Thyroid gland (tissue), 4 donors: ENCODE measurements around the gene ASPRV1. TPM values are rescaled to one million over a fixed set of nuclear protein-coding genes. Genes with fewer than 3 reads are reported as not detected.

Source experiments
- DNase-seq, 2 donors: peaks; one replicate each; pipeline ENCODE4 v3.0.0-alpha.2; 2019
- H3K27ac ChIP-seq, 3 donors: fragments of 200-600 bp; sonication (generic); 1 replicate in 2 of 3; 2 replicates in 1 of 3; pipeline ENCODE4 v1.5.1; 2016 to 2019; ENCODE audit warnings: mild to moderate bottlenecking in 1 of 3, moderate library complexity in 1 of 3
- H3K27me3 ChIP-seq: fragments of 200-600 bp; sonication (generic); one replicate; pipeline ENCODE4 v1.5.1; 2019
- H3K36me3 ChIP-seq, 2 donors: fragments of 200-600 bp; sonication (generic); one replicate each; pipeline ENCODE4 v1.5.1; 2016 to 2019
- H3K4me1 ChIP-seq, 2 donors: fragments of 200-600 bp; sonication (generic); one replicate each; pipeline ENCODE4 v1.5.1; 2017 to 2019
- H3K4me3 ChIP-seq, 3 donors: fragments of 200-600 bp; sonication (generic); replicated peaks in 1 of 3; 1 replicate in 2 of 3; 2 replicates in 1 of 3; pipeline ENCODE4 v1.5.1; 2016; ENCODE audit warnings: mild to moderate bottlenecking in 1 of 3
- H3K9me3 ChIP-seq: fragments of 200-600 bp; sonication (generic); one replicate; pipeline ENCODE4 v1.5.1; 2017
- POLR2A ChIP-seq, 2 donors: fragments of 450-650 bp; IDR thresholded peaks; one replicate each; pipeline ENCODE4 v1.6.1; 2017; ENCODE audit warnings: antibody characterized with exemption in 2 of 2, mild to moderate bottlenecking in 2 of 2, moderate library complexity in 1 of 2
- WGBS, 2 donors: methylation state at CpG; one replicate each; pipeline ENCODE4 v1.1.5; 2017; 5-methylcytosine and 5-hydroxymethylcytosine counted together
- intact Hi-C: fragments of 100-400 bp; cut with DNase I; formaldehyde crosslinking; loops from one replicate; pipeline ENCODE4 v1.15.1; 2023
- total RNA-seq, 4 donors: library from RNA; depleted of rRNA; stranded (reverse); fragments of >200 nt; gene quantifications; one replicate each; pipeline ENCODE4 v1.2.3, GENCODE V29; 2016
- TF ChIP-seq, protein P1 (sequence below), 6 experiments: fragments of 200-600 bp in 3 of 6; fragments of 450-650 bp in 3 of 6; sonication (generic) in 3 of 6; IDR thresholded peaks; one replicate each; pipeline ENCODE4 v1.5.1; 2016 to 2019; ENCODE audit warnings: antibody characterized with exemption in 6 of 6, mild to moderate bottlenecking in 2 of 6, inconsistent platforms in 1 of 6, moderate library complexity in 1 of 6

The ASPRV1 gene
- total RNA-seq, 4 donors from 2014 or later: 0.89 to 2.0 (median 1.5) TPM

DNA sequence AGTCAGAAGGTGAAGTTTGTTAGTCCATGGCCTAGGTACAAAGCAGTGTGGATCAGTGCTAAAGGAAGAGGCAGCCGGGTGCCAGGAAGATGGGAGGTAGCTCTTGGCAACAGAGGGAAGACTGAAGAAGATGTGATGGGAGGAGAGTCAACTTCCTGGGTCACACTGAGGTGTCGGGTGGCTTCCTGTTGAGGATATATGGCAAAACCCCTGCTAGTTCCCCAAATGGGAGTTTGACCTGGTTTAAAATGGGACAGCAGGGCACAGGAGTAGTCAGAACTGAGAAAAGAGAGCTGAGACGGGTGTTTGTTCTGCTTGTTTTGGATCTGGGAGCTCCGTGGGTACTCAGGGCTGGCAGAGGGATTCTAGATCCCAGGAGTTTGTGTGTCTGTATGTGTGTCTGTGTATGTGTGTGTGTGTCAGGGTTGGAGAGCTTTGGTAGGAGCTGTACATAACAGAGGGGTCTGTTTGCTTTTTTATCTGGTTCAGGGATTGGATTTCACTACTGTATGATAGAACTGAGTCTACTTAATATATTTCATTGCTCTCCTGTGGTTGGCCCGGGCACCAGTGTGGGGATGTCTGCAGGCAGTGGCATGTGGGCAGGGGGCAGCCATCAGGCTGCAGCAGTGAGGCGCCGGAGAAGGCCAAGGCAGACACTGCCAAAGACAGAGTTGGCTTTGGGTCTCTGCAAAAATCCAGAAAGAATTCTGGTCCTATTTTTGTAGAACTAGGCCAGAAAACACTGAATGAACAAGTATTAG is 29.4 kb downstream of the ASPRV1 start:
- Histone ChIP-seq H3K36me3 (peaks cover 13 to 15% of the 10 kb centered on the region in 2 donors), H3K4me1 (peaks cover 4 to 9% of the 10 kb centered on the region in 2 donors), H3K27ac (no peak overlapping the region), H3K9me3 (no peaks in the 10 kb centered on the region), H3K4me3 (no peak overlapping the region), H3K27me3 (no peaks in the 10 kb centered on the region)
- intact Hi-C loops: loop anchor here (10.0 kb wide), 1 partner anchor 133 kb away; no protein-coding TSS in a partner anchor
- WGBS, 2 donors: 90 to 91% methylated on average over 7 of the region's 7 CpGs
- TF ChIP-seq, protein P1, sequence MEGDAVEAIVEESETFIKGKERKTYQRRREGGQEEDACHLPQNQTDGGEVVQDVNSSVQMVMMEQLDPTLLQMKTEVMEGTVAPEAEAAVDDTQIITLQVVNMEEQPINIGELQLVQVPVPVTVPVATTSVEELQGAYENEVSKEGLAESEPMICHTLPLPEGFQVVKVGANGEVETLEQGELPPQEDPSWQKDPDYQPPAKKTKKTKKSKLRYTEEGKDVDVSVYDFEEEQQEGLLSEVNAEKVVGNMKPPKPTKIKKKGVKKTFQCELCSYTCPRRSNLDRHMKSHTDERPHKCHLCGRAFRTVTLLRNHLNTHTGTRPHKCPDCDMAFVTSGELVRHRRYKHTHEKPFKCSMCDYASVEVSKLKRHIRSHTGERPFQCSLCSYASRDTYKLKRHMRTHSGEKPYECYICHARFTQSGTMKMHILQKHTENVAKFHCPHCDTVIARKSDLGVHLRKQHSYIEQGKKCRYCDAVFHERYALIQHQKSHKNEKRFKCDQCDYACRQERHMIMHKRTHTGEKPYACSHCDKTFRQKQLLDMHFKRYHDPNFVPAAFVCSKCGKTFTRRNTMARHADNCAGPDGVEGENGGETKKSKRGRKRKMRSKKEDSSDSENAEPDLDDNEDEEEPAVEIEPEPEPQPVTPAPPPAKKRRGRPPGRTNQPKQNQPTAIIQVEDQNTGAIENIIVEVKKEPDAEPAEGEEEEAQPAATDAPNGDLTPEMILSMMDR (IDR thresholded peaks at IDR 0.05): no peak
- no peak for TF ChIP-seq POLR2A (IDR thresholded peaks at IDR 0.05)
- DNase-seq: no peak

DNA sequence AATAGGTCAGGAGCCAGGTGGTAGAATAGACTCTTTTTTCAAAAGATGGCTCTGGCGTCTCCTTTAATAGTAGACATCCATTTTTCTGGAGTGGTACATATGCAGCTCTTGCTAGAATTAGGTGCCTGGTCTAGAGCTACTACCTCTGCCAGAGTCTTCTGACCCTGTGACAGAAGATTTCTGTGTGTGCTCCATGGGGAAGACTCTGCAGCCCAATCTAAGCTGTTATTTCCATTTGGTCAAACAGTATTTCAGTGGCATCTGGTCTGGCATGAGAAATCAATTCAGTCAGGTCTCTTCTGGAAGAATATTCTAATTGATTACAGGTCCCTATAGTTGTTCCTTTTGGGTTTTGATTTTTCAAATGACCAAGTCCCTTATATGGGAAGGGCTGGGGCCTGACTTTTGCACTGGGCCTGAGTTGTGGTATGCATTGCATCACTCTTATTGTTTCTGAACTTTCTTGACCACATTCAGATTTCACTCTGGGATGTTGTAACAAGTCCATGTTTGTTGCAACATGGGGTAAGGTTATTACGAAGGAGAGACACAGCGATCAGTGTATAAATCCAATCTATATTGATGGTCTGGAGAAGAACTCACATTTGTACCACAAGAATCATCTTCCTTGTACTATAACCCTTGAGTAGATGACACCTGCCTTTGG is 34.4 kb downstream of the ASPRV1 start:
- H3K4me3 ChIP-seq: no peak overlapping the region
- WGBS, 2 donors: 62 to 85% methylated on average over 3 of the region's 3 CpGs
- no peak for DNase-seq
- peaks cover 9 to 12% of the 10 kb centered on the region in 2 donors for H3K36me3 ChIP-seq
- TF ChIP-seq, protein P1 (IDR thresholded peaks at IDR 0.05): no peak
- TF ChIP-seq POLR2A (IDR thresholded peaks at IDR 0.05): no peak
- H3K27ac ChIP-seq: no peak overlapping the region
- no peaks in the 10 kb centered on the region for H3K4me1 ChIP-seq
- intact Hi-C loops: no loop called here
- no peaks in the 10 kb centered on the region for H3K9me3 ChIP-seq
- H3K27me3 ChIP-seq: no peaks in the 10 kb centered on the region

DNA sequence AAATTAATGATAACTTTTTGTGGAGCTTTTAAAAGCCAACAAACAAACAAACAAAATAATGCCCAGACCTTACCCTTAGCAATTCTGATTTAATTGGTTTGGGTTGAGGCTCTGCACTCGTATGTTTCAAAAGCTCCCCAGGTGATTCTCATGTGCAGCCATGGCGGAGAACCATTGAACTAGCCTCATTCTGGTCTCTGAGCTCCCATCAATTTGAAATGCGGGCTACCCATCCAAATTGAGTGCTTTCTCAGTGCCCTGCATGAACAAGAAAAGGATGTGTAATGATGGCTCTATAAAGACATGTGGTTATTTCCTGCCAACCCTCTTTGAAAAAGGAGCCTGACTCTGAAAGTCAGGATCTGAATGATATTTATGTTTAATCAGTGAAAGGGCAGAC is 38.3 kb downstream of the ASPRV1 start:
- no peak overlapping the region for H3K4me3 ChIP-seq
- no peak overlapping the region for H3K27ac ChIP-seq
- H3K36me3 ChIP-seq: peaks cover 12 to 13% of the 10 kb centered on the region in 2 donors
- H3K4me1 ChIP-seq: no peaks in the 10 kb centered on the region
- H3K9me3 ChIP-seq: no peaks in the 10 kb centered on the region
- DNase-seq: no peak
- H3K27me3 ChIP-seq: no peaks in the 10 kb centered on the region
- TF ChIP-seq, protein P1 (IDR thresholded peaks at IDR 0.05): no peak
- TF ChIP-seq POLR2A (IDR thresholded peaks at IDR 0.05): no peak
- intact Hi-C loops: no loop called here
- 95 to 97% methylated on average over 3 of the region's 3 CpGs for WGBS, 2 donors

DNA sequence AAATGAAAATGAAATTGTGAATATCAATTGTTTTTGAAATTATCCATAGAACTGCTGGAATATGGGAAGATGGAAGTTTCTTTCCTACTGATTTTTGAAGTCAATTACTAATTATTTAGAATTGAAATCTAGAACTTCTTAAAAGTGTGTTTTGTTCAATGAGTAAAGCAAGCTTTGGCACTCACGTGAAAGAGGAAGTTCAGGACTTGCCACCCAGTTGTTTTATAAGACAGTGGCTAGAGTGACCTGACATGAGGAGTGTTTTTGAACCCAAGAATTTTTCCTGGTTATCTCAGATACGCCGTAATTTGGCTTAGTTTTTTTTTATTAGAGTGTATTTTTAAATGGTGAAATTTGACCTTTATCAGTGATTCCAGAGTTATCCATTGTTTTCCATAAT is 43.0 kb downstream of the ASPRV1 start:
- no peak overlapping the region for H3K4me3 ChIP-seq
- peaks cover 8 to 13% of the 10 kb centered on the region in 2 donors for H3K36me3 ChIP-seq
- intact Hi-C loops: loop anchor here (5.0 kb wide), 1 partner anchor 229 kb away; no protein-coding TSS in a partner anchor
- no peaks in the 10 kb centered on the region for H3K9me3 ChIP-seq
- H3K27me3 ChIP-seq: no peaks in the 10 kb centered on the region
- 63 to 89% methylated on average over 3 of the region's 3 CpGs for WGBS, 2 donors
- peaks cover 7 to 15% of the 10 kb centered on the region in 2 donors for H3K4me1 ChIP-seq
- no peak for TF ChIP-seq POLR2A (IDR thresholded peaks at IDR 0.05)
- TF ChIP-seq, protein P1 (IDR thresholded peaks at IDR 0.05): no peak
- DNase-seq: no peak
- peak overlapping the region in 1 of 3 donors; percentile 8 for H3K27ac ChIP-seq

DNA sequence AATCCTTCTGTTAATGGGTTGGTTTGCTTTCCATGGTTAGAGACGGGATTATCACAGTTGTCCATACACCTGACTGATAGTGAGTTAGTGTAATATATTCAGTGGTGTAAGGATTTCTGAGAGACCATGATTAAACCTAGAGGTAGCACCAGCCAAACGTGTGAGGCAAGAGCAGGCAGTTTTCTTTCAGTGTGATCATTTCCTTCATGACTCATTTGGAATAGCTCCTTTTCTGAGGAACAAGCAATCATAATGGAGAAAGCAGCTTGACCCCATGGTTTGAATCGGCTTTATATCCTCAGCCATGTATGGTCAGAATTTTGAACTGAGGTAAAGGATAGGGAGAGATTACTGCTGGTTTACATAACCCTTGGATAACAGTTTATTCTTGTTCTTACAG is 43.6 kb downstream of the ASPRV1 start:
- DNase-seq: no peak
- H3K9me3 ChIP-seq: no peaks in the 10 kb centered on the region
- no peak overlapping the region for H3K4me3 ChIP-seq
- no peaks in the 10 kb centered on the region for H3K27me3 ChIP-seq
- peaks cover 7 to 16% of the 10 kb centered on the region in 2 donors for H3K4me1 ChIP-seq
- intact Hi-C loops: loop anchor here (5.0 kb wide), 1 partner anchor 229 kb away; no protein-coding TSS in a partner anchor
- peaks cover 5 to 13% of the 10 kb centered on the region in 2 donors for H3K36me3 ChIP-seq
- TF ChIP-seq POLR2A (IDR thresholded peaks at IDR 0.05): no peak
- TF ChIP-seq, protein P1 (IDR thresholded peaks at IDR 0.05): no peak
- WGBS, 2 donors: 75 to 78% methylated on average over 3 of the region's 3 CpGs
- peak overlapping the region in 1 of 3 donors; percentile 8 for H3K27ac ChIP-seq
